ENCODE results near the gene CDH4.

DNA sequence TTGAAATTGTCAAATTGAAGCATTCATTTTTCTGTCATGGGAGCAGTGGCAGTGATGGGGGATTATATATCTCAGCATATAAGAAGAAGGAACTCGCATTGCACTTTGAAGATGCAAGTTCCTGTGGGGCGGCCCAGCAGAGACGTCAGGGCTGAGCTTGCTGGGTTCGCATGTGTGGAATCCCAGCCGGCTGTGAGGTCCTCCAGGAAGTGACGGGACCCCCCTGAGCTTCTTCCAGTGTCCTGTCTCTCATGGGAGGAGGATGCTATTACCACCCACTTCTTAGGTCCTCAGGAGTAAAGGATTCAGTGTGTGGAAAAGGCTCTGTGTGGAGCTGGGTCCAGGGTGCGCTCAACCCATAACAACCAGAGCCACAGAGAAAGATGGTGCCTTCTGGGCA is 201.2 kb downstream of the CDH4 start:
- TF ChIP-seq, protein P1, sequence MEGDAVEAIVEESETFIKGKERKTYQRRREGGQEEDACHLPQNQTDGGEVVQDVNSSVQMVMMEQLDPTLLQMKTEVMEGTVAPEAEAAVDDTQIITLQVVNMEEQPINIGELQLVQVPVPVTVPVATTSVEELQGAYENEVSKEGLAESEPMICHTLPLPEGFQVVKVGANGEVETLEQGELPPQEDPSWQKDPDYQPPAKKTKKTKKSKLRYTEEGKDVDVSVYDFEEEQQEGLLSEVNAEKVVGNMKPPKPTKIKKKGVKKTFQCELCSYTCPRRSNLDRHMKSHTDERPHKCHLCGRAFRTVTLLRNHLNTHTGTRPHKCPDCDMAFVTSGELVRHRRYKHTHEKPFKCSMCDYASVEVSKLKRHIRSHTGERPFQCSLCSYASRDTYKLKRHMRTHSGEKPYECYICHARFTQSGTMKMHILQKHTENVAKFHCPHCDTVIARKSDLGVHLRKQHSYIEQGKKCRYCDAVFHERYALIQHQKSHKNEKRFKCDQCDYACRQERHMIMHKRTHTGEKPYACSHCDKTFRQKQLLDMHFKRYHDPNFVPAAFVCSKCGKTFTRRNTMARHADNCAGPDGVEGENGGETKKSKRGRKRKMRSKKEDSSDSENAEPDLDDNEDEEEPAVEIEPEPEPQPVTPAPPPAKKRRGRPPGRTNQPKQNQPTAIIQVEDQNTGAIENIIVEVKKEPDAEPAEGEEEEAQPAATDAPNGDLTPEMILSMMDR (IDR thresholded peaks at IDR 0.05), result no peak
- no peak for TF ChIP-seq EZH2 (IDR thresholded peaks at IDR 0.05; ENCODE audit: borderline replicate concordance, insufficient read depth, low read depth, low read length, poor library complexity, severe bottlenecking)

Measured in B cell (primary cell).